HFF-Myc (cell line): ENCODE data around the gene THRAP3.

Source experiments
- DNase-seq: peaks from one replicate; pipeline ENCODE4 v3.0.0-alpha.2; 2011; ENCODE audit warnings: low read depth; ENCODE audit errors: extremely low read depth
- H3K4me3 ChIP-seq: replicated peaks from 2 replicates; pipeline ENCODE4 v1.5.1; 2011; ENCODE audit warnings: low read depth, mild to moderate bottlenecking, control low read depth, low read length
- TF ChIP-seq, protein P1 (sequence below): IDR thresholded peaks from 2 replicates; pipeline ENCODE4 v1.5.1; 2012; ENCODE audit warnings: mild to moderate bottlenecking, low read depth, low read length, control low read depth; ENCODE audit errors: missing control alignments

THRAP3 gene

DNA sequence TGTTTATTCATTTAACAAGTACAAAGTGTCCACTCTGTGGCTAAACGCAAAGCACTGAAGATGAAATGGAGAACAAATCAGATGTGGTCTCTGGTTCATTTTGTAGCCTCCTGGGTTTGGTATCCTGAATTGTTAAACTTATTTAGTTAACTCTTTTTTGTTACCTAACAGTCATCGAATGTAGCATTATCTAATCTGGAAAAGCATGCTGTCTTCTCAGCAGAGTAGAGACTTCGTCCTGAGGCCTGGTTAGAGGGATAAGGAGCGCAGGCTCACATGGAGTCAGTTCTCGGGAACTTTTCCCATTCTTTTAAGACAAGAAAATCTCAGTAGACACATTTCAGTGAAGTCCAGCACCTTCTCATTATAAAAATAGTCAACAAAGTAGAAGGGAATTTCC, 48.8 kb downstream of the THRAP3 start:
- TF ChIP-seq, protein P1, sequence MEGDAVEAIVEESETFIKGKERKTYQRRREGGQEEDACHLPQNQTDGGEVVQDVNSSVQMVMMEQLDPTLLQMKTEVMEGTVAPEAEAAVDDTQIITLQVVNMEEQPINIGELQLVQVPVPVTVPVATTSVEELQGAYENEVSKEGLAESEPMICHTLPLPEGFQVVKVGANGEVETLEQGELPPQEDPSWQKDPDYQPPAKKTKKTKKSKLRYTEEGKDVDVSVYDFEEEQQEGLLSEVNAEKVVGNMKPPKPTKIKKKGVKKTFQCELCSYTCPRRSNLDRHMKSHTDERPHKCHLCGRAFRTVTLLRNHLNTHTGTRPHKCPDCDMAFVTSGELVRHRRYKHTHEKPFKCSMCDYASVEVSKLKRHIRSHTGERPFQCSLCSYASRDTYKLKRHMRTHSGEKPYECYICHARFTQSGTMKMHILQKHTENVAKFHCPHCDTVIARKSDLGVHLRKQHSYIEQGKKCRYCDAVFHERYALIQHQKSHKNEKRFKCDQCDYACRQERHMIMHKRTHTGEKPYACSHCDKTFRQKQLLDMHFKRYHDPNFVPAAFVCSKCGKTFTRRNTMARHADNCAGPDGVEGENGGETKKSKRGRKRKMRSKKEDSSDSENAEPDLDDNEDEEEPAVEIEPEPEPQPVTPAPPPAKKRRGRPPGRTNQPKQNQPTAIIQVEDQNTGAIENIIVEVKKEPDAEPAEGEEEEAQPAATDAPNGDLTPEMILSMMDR: no peak
- DNase-seq: no peak
- no peak overlapping the region for H3K4me3 ChIP-seq

- no peak for DNase-seq
- TF ChIP-seq, protein P1: no peak
- H3K4me3 ChIP-seq: no peak overlapping the region
These were observed 50.0 kb downstream of the THRAP3 start for GRCh38 chr1:36274201-36274600.

GRCh38 chr1:36276688-36277087, 52.4 kb downstream of the THRAP3 start:
- TF ChIP-seq, protein P1: no peak
- no peak overlapping the region for H3K4me3 ChIP-seq
- DNase-seq: no peak

DNA sequence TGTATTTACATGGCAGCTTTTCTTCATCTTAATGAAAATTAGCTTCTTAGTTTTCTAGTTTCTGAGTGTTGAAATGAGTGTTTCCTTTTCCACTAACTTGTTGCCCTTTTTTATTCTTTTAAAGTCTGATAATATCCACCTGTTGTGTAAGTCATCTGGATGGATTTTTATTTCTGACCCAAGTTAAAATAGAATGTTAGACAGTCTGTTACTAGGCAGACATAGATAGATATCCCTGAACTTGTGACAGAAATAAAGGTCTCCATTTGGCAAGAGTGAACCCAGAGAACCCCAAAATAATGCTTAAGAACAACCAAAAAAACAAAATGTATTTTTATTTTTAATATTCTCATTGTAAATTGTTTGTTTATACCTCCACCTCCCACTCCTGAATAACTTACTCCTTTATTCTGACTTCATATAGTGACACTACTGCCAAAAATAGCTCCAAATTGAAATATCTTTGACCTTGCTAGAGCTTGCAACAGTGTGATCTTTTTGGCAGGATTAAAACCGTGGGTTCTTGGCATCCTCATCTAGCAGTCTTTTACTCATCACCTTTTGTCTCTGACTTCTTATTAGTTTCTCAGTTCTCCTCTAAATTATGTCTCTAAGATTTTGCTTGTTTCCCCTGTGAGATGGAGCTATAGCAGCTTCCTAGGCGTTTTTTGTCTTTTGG, 55.0 kb downstream of the THRAP3 start:
- no peak overlapping the region for H3K4me3 ChIP-seq
- TF ChIP-seq, protein P1: no peak
- DNase-seq: no peak

GRCh38 chr1:36279789-36280296, 55.6 kb downstream of the THRAP3 start:
- no peak overlapping the region for H3K4me3 ChIP-seq
- TF ChIP-seq, protein P1: no peak
- DNase-seq: no peak

DNA sequence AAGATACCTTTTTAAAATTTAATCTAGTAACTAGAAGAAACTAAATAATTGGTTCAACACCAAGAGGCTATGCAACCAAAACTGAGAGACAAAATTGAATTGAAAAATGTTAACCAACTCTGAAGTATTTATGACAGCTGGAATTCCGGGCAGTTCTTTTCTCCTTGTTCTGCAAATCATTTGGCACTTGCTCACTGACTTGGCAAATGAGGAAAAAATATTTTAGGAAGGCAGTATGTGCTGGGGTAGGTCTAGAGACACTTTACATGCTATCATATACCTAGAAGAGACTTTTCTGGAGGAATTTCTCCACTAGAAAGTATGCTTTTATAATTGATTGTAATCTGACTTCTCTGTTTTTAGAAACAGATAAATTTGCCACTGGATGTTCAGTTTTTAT, 59.8 kb downstream of the THRAP3 start:
- no peak overlapping the region for H3K4me3 ChIP-seq
- TF ChIP-seq, protein P1: no peak
- DNase-seq: no peak

DNA sequence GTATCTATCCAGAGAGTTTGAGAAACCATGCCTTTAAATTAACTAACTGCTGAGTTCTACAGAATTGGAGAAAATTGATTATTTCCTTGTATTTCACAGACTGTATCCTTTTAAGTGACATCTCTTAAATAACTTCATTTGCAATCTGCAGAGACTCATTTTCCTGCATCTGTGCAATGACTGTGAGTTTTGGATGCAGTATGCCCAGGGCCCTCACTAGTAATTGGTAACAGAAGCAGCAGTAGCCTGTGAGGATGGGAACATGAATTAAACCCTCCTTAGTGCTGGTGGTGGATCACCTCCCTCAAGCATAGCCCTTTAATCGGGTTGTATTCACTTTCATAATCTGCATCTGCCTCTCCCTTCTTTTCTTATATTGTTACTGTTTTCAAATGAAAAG, 60.3 kb downstream of the THRAP3 start:
- TF ChIP-seq, protein P1: no peak
- no peak overlapping the region for H3K4me3 ChIP-seq
- no peak for DNase-seq
